Uterine smooth muscle cell (primary cell): Measurements from ENCODE around the gene KCNK18. TPM values are rescaled to one million over a fixed set of nuclear protein-coding genes. Genes with fewer than 3 reads are reported as not detected.

Experiments
- total RNA-seq: library from RNA; depleted of rRNA; stranded (reverse); fragments of >200 nt; gene quantifications from 2 replicates; pipeline ENCODE4 v1.2.3, GENCODE V29; 2014

Gene KCNK18
- total RNA-seq, result not detected in 2 replicates

GRCh38 chr10:117197189-117197588 lies at the start of gene KCNK18:
TSS of gene KCNK18 (plus strand) at chr10:117197489. CDS start at chr10:117197489, 0 bp downstream.

GRCh38 chr10:117240621-117241529 lies 43.6 kb downstream of the KCNK18 start, which contains the start of gene SLC18A2:
TSS of gene SLC18A2 (plus strand) at chr10:117241114. CDS start at chr10:117241694, 580 bp downstream.

Other genes with a start within 250 kb of the KCNK18 start
- gene SHTN1, start 192.3 kb upstream of the KCNK18 start, total RNA-seq, result 1.4 and 1.8 TPM in 2 replicates
- not detected in 2 replicates for gene VAX1, start 59.2 kb upstream of the KCNK18 start, total RNA-seq
- gene SLC18A2, start 43.6 kb downstream of the KCNK18 start, total RNA-seq, result not detected in 2 replicates
- gene PDZD8, start 178.0 kb downstream of the KCNK18 start, total RNA-seq, result 20.8 and 21.1 TPM in 2 replicates